Body of pancreas (tissue), 4 donors: ENCODE data around the gene MMP14.
A peak's percentile ranks its signal among the peaks of the same experiment; 100 is the strongest.

Experiments used
- CTCF ChIP-seq, 7 experiments: fragments of 450-650 bp in 4 of 7; fragments of 200-600 bp in 3 of 7; sonication (generic) in 3 of 7; IDR thresholded peaks; one replicate each; pipeline ENCODE4 v1.5.1; 2016 to 2019; ENCODE audit warnings: antibody characterized with exemption in 7 of 7
- POLR2A ChIP-seq, 3 donors: fragments of 450-650 bp; IDR thresholded peaks; one replicate each; pipeline ENCODE4 v1.6.1; 2016; ENCODE audit warnings: antibody characterized with exemption in 3 of 3, mild to moderate bottlenecking in 2 of 3

- no peak for TF ChIP-seq CTCF (IDR thresholded peaks at IDR 0.05)
- peak in 1 of 3 donors; percentile 8 for TF ChIP-seq POLR2A (IDR thresholded peaks at IDR 0.05)
These were observed 46.3 kb downstream of the MMP14 start for GRCh38 chr14:22882529-22883172.
